Cerebellar nuclear complex (tissue), 1 donor: ENCODE results near the gene RIPPLY2.
"Not testable (repeated sequence)": the region's sequence is repeated elsewhere in the genome, so short reads cannot be mapped to it uniquely, and the experiment has no call there.

Experiments used
- DNase-seq, 2 experiments: peaks; one replicate each; lab custom pipeline; 2025; lab: John Stamatoyannopoulos, UW

Gene RIPPLY2

GRCh38 chr6:83860359-83860755, 7.2 kb downstream of the RIPPLY2 start:
- no peak for DNase-seq

GRCh38 chr6:83860782-83861495, 7.8 kb downstream of the RIPPLY2 start:
- DNase-seq, result no peak

DNA sequence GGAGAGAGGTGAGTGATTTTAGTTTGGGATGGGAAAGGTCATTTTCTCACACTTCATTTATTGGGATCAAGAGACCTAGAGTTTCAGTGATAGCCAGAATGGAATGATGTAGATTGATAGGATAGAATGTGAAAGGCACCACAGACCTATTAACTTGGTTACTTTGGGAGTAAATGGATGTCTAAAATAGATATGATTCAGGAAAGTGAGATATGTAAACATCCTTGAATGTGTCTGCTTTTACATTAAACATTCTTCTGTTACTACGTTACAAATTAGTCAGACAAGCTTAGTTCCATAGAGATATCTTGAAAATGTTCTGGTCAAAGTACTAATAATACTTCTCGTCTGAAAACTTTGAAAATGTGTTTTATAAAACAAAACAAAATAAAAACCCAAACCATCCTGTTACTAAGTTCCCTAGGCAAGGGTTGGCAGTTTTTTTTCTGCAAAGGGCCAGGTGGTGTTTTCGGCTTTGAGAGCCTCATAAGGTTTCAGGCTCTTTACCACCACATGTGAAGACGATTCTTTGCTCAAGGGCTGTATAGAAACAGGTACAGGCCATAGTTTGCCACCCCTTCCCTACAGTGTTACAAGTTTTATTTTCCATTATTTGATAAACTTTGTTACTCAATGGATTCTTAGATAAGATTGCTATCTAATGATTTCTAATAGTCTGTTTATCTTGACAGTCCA, 9.8 kb downstream of the RIPPLY2 start:
- no peak for DNase-seq

DNA sequence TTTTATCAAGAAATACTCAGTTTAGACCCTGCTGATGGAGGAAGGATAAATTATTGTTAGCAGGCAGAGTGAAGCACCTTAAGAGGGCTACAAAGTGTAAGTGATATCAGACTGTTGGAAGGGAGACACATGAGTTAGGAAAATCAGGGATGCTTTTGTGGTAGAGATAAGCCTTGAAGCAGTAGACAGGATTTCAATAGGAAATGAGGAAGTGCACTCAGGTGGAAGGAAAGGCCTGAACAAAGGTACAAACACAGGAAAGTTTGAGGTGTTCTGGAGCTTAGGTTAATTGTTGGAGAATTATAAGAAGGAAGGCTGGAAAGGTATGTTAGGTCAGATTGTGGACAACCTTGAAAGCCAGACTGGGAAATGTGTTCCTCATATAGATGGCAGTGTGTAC, 13.9 kb downstream of the RIPPLY2 start:
- DNase-seq, result no peak

GRCh38 chr6:83867527-83868161, 14.5 kb downstream of the RIPPLY2 start:
- DNase-seq, result no peak

DNA sequence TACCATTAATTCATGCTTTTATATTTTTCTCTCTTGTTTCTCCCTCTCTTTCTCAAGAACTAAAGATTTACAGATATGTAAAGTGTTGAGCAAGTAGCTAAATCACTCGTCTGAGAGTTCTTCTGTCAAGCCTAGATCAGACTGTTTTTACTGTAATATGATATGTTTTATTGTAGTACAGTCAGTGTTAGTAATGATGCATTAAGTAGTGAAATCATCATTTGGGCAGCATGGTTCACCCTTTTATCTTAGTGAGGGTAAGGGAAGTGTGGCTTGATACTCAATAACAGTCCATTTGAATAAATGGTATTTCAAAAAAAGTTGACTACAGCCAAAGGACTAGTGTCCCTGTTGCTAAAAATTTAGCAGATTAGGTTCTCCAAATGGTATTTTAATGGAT, 15.5 kb downstream of the RIPPLY2 start:
- no peak for DNase-seq

GRCh38 chr6:83870649-83871048, 17.5 kb downstream of the RIPPLY2 start:
- DNase-seq, result no peak

DNA sequence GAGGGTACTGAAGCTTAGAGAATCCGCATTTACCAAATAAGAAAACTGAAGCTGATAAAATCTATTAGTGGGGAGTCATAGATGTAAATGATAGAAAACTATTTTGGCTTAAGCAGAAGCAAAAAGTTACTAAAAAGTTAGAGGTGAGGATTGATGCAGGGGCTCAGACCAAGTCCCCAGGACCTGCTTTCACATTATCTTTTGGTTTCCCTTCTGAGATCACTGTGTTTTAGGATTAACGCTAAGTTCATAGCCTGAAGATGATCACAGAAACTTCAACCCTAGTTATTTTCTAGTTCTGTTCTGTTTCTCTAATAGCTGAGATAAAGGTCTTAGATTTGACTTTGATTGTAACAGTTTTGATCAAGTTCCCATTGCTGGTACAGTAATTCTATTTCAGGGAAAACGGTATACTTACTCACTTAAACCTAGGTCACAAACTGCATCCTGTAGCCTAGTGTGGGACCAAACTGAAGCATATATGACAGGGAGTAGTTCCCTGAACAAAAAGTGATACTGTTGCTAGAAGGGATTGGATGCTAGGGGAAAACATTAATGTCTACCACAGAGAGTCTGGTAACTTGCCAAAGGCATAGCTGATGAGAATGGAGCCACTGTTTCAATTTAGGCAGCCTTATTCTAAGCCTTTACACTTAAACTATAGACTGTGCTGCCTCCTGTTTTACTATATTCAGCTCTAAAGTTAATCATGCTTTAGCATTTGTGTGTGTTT, 19.4 kb downstream of the RIPPLY2 start:
- DNase-seq, result no peak

DNA sequence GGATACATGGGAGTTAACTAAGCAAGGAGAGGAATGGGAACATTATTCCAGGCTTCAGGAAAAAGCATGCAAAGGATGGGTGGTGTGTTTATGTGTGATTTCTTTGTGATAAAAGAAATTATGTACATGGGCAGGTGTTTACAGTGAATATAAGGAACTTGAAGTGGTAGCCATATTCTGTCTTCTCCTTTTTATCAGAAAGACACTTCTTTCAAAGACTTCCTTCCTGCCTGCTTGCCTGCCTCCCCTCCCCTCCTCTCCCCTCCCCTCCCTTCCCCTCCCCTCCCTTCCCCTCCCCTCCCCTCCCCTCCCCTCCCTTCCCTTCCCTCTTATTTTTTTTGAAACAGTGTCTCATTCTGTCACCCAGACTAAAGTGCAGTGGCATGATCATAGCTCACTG, 20.7 kb downstream of the RIPPLY2 start:
- DNase-seq, result no peak

GRCh38 chr6:83875843-83876242, 22.7 kb downstream of the RIPPLY2 start:
- no peak for DNase-seq

- DNase-seq, result no peak
These were observed 25.9 kb downstream of the RIPPLY2 start for GRCh38 chr6:83878902-83879644.

DNA sequence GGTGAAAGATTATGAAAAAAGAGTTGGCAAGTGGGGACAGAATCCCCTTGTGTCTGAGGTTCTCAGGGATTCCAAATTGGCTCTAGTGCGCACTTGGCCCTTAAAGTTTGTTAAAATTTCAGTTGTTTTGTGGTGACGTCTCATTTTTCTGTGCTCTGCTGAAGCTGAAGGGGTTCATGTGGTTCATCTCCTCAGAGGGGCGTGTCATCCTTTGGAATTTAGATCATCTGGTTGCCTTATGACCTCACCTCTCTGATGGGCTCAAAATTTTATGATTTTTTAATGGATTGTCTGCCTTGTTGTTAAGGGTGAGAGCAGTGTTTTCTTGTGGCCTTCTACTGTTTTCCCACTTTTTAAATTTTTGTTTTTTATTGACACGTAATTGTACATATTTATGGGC, 26.6 kb downstream of the RIPPLY2 start:
- no peak for DNase-seq

GRCh38 chr6:83883240-83883639, 30.1 kb downstream of the RIPPLY2 start:
- no peak for DNase-seq

DNA sequence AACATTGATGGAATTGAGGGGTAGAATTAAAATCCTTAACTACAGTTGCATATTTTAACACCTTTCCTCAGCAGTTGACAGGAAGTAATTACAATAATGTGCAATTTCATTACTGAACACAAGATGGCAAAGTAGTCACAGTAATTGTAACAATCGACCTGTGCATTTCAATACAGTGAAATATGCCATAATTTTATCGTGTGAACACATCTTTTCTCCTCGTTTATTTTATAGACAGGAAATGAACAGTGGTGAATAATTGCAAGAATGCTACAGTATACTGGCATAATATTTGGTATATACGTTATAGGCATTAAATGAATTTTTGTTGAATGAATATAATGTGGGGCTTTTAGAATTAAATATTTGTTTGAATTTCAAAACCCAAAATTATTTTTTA, 31.4 kb downstream of the RIPPLY2 start:
- DNase-seq, result no peak

DNA sequence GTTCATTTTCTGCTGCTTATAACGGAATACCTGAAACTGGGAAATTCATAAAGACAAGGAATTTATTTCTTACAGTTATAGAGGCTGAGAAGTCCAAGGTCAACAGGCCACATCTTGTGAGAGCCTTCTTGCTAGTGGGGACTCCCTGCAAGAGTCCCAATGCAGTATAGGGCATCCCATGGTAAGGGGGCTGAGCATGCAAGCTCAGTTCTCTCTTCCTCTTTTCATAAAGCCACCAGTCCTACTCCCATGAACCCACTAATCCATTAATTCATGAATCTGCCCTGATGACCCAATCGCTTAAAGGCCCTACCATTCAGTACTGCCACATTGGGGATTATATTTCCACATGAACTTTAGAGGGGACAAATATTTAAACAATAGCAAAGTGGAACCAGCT, 32.8 kb downstream of the RIPPLY2 start:
- DNase-seq, result no peak

DNA sequence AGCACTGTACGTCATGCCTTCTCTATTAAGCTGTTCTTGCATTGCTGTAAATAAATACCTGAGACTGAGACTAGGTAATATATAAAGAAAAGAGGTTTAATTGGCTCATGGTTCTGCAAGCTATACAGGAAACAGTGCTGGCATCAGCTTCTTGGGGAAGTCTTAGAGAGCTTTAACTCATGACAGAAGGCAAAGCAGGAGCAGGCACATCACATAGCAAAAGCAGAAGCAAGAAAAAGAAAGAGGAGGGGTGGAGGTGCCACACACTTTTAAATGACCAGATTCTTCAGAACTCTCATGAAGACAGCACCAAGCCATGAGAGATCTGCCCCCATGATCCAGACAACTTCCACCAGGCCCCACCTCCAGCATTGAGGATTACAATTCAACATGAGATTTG, 36.5 kb downstream of the RIPPLY2 start:
- DNase-seq, result no peak

DNA sequence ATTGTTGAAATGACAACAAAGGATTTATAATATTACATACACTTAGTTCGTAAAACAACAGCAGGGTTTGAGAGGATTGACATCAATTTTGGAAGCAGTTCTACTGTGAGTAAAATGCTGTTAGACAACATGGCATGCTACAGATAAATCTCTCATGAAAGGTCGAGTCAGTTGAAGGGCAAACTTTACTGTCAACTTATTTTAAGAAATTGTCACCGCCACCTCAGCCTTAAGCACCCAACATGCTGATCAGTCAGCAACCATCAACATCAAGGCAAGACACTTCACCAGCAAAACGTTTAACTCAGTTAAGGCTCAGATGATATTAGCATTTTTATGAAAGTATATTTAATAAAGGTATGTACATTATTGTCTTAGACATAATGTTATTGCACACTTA, 37.4 kb downstream of the RIPPLY2 start:
- DNase-seq, result no peak

- DNase-seq, result no peak
These were observed 38.4 kb downstream of the RIPPLY2 start for GRCh38 chr6:83891586-83891985.

- DNase-seq, result no peak
These were observed 39.9 kb downstream of the RIPPLY2 start for GRCh38 chr6:83893024-83893423.

DNA sequence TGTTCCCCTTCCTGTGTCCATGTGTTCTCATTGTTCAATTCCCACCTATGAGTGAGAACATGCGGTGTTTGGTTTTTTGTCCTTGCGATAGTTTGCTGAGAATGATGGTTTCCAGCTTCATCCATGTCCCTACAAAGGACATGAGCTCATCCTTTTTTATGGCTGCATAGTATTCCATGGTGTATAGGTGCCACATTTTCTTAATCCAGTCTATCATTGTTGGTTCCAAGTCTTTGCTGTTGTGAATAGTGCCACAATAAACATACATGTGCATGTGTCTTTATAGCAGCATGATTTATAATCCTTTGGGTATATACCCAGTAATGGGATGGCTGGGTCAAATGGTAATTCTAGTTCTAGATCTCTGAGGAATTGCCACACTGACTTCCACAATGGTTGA, 43.9 kb downstream of the RIPPLY2 start:
- not testable (repeated sequence) for DNase-seq

DNA sequence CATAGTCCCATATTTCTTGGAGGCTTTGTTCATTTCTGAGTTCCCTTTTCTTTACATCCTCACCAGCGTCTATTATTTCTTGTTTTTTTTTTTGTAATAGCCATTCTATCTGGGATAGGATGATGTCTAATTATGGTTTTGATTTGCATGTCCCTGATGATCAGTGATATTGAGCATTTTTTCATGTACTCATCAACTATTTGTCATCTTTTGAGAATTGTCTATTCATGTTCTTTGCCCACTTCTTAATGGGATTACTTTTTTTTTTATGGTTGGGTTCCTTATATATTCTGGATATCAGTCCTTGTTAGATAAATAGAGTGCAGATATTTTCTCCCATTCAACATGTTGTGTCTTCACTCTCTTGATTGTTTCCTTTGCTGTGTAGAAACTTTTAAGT, 48.5 kb downstream of the RIPPLY2 start:
- no peak for DNase-seq

DNA sequence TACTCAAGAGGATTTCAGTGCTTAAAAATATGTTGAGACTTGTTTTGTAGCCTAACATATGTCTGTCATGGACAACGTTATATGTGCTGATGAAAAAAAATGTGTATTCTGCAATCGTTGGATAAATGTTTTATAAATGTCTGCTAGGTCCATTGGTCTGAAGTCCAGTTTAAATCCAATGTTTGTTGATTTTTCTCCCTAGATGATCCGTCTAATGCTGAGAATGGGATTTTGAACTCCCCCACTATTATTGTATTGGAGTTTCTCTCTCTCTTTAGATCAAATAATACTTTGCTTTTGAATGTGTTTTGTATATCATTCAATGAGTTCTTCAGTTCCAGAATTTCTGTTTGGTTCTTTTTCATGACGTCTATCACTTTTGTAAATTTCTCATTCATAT, 51.2 kb downstream of the RIPPLY2 start:
- no peak for DNase-seq
